GM12878 (cell line): Measurements from ENCODE around the gene GRIK4.

Experiments
- HDAC6 ChIP-seq: fragments of 200-600 bp; sonication (generic); IDR thresholded peaks from one replicate; pipeline ENCODE4 v1.8.0; 2017; ENCODE audit warnings: antibody characterized with exemption; ENCODE audit not compliant: unreplicated experiment
- MAX ChIP-seq: IDR thresholded peaks from 2 replicates; pipeline ENCODE4 v1.6.1; 2012; ENCODE audit warnings: low read depth, low read length, improper control_type of control experiment
- SRF ChIP-seq, 2 experiments: IDR thresholded peaks; 2 replicates each; pipeline ENCODE4 v1.6.1; 2011; ENCODE audit warnings: low read depth in 2 of 2, low read length in 2 of 2, mild to moderate bottlenecking in 1 of 2, moderate library complexity in 1 of 2
- ZNF384 ChIP-seq: IDR thresholded peaks from 2 replicates; pipeline ENCODE4 v1.6.1; 2012; ENCODE audit warnings: low read depth, mild to moderate bottlenecking, low read length, improper control_type of control experiment, borderline replicate concordance

GRCh38 chr11:120875986-120876385 is 364.4 kb downstream of the GRIK4 start:
- TF ChIP-seq SRF (IDR thresholded peaks at IDR 0.05; ENCODE audit: low read depth in 2 of 2, low read length in 2 of 2) (no peak), MAX (no peak), ZNF384 (no peak), HDAC6 (no peak)
